C4-2B (cell line): ENCODE results near the gene MORN5.

ENCODE experiments used
- CTCF ChIP-seq: fragments of 450-650 bp; conservative IDR thresholded peaks from 2 replicates; pipeline ENCODE4 v1.5.1; 2017; ENCODE audit warnings: mild to moderate bottlenecking
- ZFX ChIP-seq: fragments of 450-650 bp; IDR thresholded peaks from 2 replicates; pipeline ENCODE4 v1.6.1; 2017

DNA sequence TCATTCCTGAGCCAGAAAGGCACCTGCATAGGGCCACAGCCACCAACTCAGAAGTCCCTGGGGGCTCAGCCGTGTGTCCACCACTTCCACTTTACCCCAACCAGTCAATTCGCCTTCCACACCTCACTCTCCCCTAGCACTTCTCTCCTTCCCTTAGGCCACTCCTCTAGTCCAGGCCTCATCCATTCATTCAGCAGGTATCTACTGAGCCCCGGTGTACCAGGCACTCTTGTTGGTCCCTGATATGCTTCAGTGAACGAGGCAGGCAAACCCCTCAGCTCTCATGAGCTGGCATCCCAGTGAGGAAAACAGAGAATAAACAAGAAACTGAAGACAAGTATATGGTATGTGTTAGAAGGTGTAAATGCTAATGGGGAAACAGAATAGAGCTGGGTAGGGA lies 28.9 kb upstream of the MORN5 start:
- TF ChIP-seq CTCF: no peak
- TF ChIP-seq ZFX: no peak
